K562 (cell line): Measurements from ENCODE around the gene RBM44. TPM values are rescaled to one million over a fixed set of nuclear protein-coding genes. Genes with fewer than 3 reads are reported as not detected.

Experiments used
- FOXM1 ChIP-seq, 2 experiments: fragments of 450-650 bp in 1 of 2; sonication (generic) in 1 of 2; formaldehyde crosslinking in 1 of 2; IDR thresholded peaks; 2 replicates each; pipeline versions ENCODE4 v1.6.1 to v1.9.0; 2017 to 2022; ENCODE audit warnings: low read depth in 2 of 2, mild to moderate bottlenecking in 2 of 2, missing genetic modification reagents in 1 of 2, moderate library complexity in 1 of 2
- MITF ChIP-seq: IDR thresholded peaks from 2 replicates; pipeline ENCODE4 v1.6.1; 2014; ENCODE audit warnings: antibody characterized with exemption
- RAD21 ChIP-seq, 2 experiments: fragments of 250-450 bp in 1 of 2; fragments of 450-650 bp in 1 of 2; sonication (Bioruptor Pico) in 1 of 2; formaldehyde crosslinking in 1 of 2; IDR thresholded peaks in 1 of 2; conservative IDR thresholded peaks in 1 of 2; 2 replicates each; pipeline versions ENCODE4 v1.4.0 to v1.8.0; 2020 to 2022; ENCODE audit warnings: mild to moderate bottlenecking in 2 of 2, moderate library complexity in 1 of 2
- REST ChIP-seq, 2 experiments: fragments of 450-650 bp; formaldehyde crosslinking in 1 of 2; IDR thresholded peaks; 2 replicates each; pipeline versions ENCODE4 v1.4.0 to v1.6.1; 2014 to 2020; ENCODE audit warnings: mild to moderate bottlenecking in 2 of 2, borderline replicate concordance in 1 of 2, low read depth in 1 of 2
- ZBTB40 ChIP-seq, 2 experiments: fragments of 450-650 bp in 1 of 2; sonication (generic) in 1 of 2; formaldehyde crosslinking in 1 of 2; IDR thresholded peaks; 2 replicates each; pipeline versions ENCODE4 v1.7.1 to v1.9.0; 2016 to 2022; ENCODE audit warnings: inconsistent platforms in 1 of 2, mild to moderate bottlenecking in 1 of 2, missing genetic modification reagents in 1 of 2
- polyA plus RNA-seq, 8 experiments: library from polyadenylated mRNA; depleted of rRNA in 4 of 8; stranded (reverse) in 5 of 8; unstranded in 3 of 8; fragments of >200 nt; fragmentation: Nextera tagmentation in 2 of 8; fragmentation: Illumina TruSeq in 1 of 8; extraction: Ambion mirVana in 2 of 8; extraction: Trizol in 1 of 8; gene quantifications; 2 replicates each; pipeline versions ENCODE4 v1.2.1 to v1.2.3, GENCODE V29; 2011 to 2014; ENCODE audit warnings: inconsistent platforms in 1 of 8, missing spikeins in 1 of 8
- total RNA-seq, 7 experiments: library from RNA; depleted of rRNA in 6 of 7; stranded (reverse); fragments of >200 nt in 6 of 7; fragmentation: Illumina TruSeq in 2 of 7; extraction: Trizol in 2 of 7; gene quantifications; 2 replicates each; pipeline versions ENCODE4 v1.2.1 to v1.2.3, GENCODE V29; 2011 to 2021; ENCODE audit warnings: low replicate concordance in 1 of 7

RBM44 gene
- total and polyA plus RNA-seq, 9 of the 15 experiments (the other 6 are each of a cell fraction or from before 2014, with no cell fraction given) = 0.04 to 0.25 (median 0.13) TPM

- TF ChIP-seq ZBTB40 (IDR thresholded peaks at IDR 0.05) = no peak
- no peak for TF ChIP-seq ZBTB40 (CRISPR knock-in tag; IDR thresholded peaks at IDR 0.05)
- peak; percentile 81; the same call in 1 of the 2 replicates for TF ChIP-seq REST (IDR thresholded peaks at IDR 0.05; ENCODE audit: borderline replicate concordance)
- no peak for TF ChIP-seq REST (CRISPR knock-in tag; IDR thresholded peaks at IDR 0.05; ENCODE audit: low read depth)
- TF ChIP-seq MITF = no peak
- TF ChIP-seq FOXM1 (IDR thresholded peaks at IDR 0.05; ENCODE audit: low read depth) = no peak
- TF ChIP-seq FOXM1 (CRISPR knock-in tag; IDR thresholded peaks at IDR 0.05; ENCODE audit: low read depth) = no peak
- peak; percentile 83 to 88 for TF ChIP-seq RAD21 (CRISPR knock-in tag; conservative IDR thresholded peaks at IDR 0.05 in 1 of 2, IDR thresholded peaks at IDR 0.05 in 1 of 2)
Observed at GRCh38 chr2:237858294-237859081, 59.9 kb downstream of the RBM44 start (continued).
